ENCODE measurements around the gene SPDYE17.
A peak's percentile ranks its signal among the peaks of the same experiment; 100 is the strongest.
"Not testable (repeated sequence)": the region's sequence is repeated elsewhere in the genome, so short reads cannot be mapped to it uniquely, and the experiment has no call there.

SPDYE17 gene

GRCh38 chr7:77005461-77006057, 26.6 kb downstream of the SPDYE17 start:
- H3K36me3 Mint-ChIP-seq (ENCODE audit: low read depth); H3K4me3 Mint-ChIP-seq; H3K9me3 Mint-ChIP-seq; H3K27me3 Mint-ChIP-seq; ATAC-seq; H3K27ac Mint-ChIP-seq; DNase-seq; H3K4me1 Mint-ChIP-seq: not testable (repeated sequence)

GRCh38 chr7:77004151-77004550, 28.0 kb downstream of the SPDYE17 start:
- not testable (repeated sequence) for H3K4me3 Mint-ChIP-seq; H3K27ac Mint-ChIP-seq; H3K27me3 Mint-ChIP-seq; ATAC-seq; DNase-seq; H3K36me3 Mint-ChIP-seq (ENCODE audit: low read depth); H3K4me1 Mint-ChIP-seq; H3K9me3 Mint-ChIP-seq

DNA sequence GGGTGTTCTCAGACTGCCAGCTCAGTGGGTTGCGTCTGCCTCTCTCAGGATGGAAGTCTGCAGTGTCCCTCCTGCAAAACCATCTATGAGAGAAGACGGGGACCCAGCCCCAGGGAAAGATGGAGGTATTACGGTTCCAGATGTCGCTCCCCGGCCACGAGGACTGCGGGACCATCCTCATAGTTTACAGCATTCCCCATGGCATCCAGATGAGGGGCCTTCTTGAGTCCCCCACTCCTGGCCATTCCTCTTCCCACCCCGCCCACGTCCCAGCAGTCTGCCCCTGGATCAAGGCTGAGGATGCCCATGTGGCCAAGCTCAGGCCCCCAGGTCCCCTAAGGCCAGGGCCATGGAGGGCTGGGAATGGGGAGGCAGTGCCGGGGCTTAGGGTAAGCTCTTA, 28.9 kb downstream of the SPDYE17 start:
- H3K9me3 Mint-ChIP-seq; H3K4me3 Mint-ChIP-seq; DNase-seq; H3K4me1 Mint-ChIP-seq; H3K27me3 Mint-ChIP-seq; ATAC-seq; H3K27ac Mint-ChIP-seq; H3K36me3 Mint-ChIP-seq (ENCODE audit: low read depth): not testable (repeated sequence)

GRCh38 chr7:77002678-77003233, 29.4 kb downstream of the SPDYE17 start:
- H3K4me3 Mint-ChIP-seq; ATAC-seq; H3K27ac Mint-ChIP-seq; DNase-seq; H3K36me3 Mint-ChIP-seq (ENCODE audit: low read depth); H3K4me1 Mint-ChIP-seq; H3K27me3 Mint-ChIP-seq; H3K9me3 Mint-ChIP-seq: not testable (repeated sequence)

DNA sequence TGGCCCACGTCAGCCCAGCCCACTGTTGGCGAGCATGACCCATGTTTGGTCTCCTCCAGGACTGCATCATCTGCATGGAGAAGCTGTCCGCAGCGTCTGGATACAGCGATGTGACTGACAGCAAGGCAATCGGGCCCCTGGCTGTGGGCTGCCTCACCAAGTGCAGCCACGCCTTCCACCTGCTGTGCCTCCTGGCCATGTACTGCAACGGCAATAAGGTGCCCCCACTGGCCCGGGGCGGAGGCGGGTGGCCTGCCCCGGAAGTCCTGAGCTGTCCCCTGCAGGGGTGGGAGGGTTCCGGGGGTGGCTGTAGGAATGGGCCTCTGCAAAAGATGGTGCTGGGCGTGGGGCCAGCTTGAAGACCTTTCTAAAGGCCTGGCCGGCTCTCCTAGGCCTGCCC, 30.1 kb downstream of the SPDYE17 start:
- not testable (repeated sequence) for H3K4me1 Mint-ChIP-seq; ATAC-seq; H3K9me3 Mint-ChIP-seq; H3K36me3 Mint-ChIP-seq (ENCODE audit: low read depth); H3K27me3 Mint-ChIP-seq; H3K27ac Mint-ChIP-seq; DNase-seq; H3K4me3 Mint-ChIP-seq

GRCh38 chr7:76999474-77000107, 32.6 kb downstream of the SPDYE17 start:
- H3K9me3 Mint-ChIP-seq; H3K27me3 Mint-ChIP-seq; H3K4me1 Mint-ChIP-seq; H3K4me3 Mint-ChIP-seq; H3K36me3 Mint-ChIP-seq (ENCODE audit: low read depth); H3K27ac Mint-ChIP-seq; DNase-seq; ATAC-seq: not testable (repeated sequence)

DNA sequence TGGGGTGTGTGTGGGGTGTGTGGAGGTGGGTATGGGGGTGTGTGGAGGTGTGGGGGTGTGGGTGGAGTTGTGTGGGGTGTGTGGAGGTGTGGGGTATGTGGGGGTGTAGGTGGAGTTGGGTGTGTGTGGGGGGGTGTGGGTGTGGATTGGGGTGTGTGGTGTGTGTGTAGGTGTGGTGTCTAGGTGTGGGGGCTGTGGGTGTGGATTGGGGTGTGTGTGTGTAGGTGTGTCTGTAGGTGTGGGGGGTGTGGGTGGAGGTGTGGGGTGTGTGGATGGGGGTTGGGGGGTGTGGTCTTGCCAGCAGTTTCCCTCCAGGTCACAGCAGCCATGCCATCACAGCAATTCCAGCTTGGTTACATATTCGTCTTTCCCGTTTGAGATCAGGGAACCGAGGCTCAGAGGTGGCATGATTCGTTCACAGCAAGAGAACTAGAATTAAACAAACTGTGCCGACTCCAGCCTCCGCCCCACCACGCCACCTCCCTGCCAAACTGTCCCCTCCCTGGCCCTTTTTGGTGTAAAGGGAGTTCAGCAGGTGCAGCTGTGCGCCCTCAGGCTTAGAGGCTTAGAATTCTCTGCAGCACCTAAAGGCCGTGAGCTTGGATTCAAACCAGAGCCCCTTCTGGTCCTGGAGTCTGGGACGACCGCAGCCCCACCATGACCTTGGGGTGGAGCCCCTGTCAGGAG, 33.3 kb downstream of the SPDYE17 start:
- not testable (repeated sequence) for H3K27me3 Mint-ChIP-seq, H3K27ac Mint-ChIP-seq

DNA sequence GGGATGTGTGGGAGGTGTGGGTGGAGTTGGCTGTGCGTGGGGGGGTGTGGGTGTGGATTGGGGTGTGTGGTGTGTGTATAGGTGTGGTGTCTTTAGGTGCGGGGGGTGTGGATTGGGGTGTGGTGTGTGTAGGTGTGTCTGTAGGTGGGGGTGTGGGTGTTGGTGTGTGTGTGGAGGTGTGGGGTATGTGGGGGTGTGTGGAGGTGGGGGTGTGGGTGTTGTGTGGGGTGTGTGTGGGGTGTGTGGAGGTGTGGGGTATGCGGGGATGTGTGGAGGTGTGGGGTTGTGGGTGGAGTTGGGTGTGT, 33.9 kb downstream of the SPDYE17 start:
- ATAC-seq (no peak), DNase-seq (no peak)
- H3K27me3 Mint-ChIP-seq = no peaks in the 10 kb centered on the region
- no peak overlapping the region for H3K27ac Mint-ChIP-seq
- H3K36me3 Mint-ChIP-seq (ENCODE audit: low read depth) = peaks cover 2% of the 10 kb centered on the region
- H3K4me1 Mint-ChIP-seq = no peaks in the 10 kb centered on the region
- no peaks in the 10 kb centered on the region for H3K9me3 Mint-ChIP-seq
- no peak overlapping the region for H3K4me3 Mint-ChIP-seq

More for the DNA sequence above, 33.3 kb downstream of the SPDYE17 start:
- H3K36me3 Mint-ChIP-seq (ENCODE audit: low read depth); H3K4me3 Mint-ChIP-seq; DNase-seq; H3K9me3 Mint-ChIP-seq; H3K4me1 Mint-ChIP-seq: not testable (repeated sequence)
- peak; percentile 8 for ATAC-seq

DNA sequence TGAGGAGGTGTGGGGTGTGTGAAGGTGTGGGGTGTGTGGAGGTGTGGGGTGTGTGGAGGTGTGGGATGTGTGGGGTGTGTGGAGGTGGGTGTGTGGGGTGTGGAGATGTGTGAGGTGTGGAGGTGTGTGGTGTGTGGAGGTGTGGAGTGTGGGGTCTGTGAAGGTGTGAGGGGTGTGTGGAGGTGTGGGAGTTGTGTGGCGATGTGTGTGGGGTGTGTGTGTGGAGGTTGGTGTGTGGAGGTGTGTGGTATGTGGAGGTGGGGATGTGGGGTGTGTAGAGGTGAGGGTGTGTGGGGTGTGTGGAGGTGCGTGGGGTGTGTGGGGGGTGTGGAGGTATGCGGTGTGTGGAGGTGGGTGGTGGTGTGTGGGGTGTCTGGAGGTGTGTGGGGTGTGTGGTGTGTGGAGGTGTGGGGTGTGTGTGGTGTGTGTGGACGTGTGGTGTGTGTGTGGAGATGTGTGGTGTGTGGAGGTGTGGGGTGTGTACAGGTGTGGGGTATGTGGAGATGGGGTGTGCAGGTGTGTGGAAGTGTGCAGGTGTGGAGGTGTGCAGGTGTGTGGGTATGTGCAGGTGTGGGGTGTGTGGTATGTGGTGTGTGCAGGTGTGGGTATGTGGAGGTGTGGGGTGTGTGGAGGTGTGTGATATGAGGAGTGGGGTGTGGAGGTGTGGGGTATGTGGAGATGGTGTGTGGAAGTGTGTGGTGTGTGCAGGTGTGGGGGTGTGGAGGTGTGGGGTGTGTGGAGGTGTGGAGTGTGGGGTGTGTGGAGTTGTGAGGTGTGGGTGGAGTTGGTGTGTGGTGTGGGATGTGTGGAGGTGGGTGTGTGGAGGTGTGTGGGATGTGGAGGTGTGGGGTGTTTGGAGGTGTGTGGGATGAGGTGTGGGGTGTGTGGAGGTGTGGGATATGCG, 34.5 kb downstream of the SPDYE17 start:
- no peaks in the 10 kb centered on the region for H3K27me3 Mint-ChIP-seq
- ATAC-seq (peak; percentile 31), DNase-seq (no peak)
- no peaks in the 10 kb centered on the region for H3K4me1 Mint-ChIP-seq
- H3K9me3 Mint-ChIP-seq = no peaks in the 10 kb centered on the region
- no peak overlapping the region for H3K4me3 Mint-ChIP-seq
- H3K27ac Mint-ChIP-seq = no peak overlapping the region
- H3K36me3 Mint-ChIP-seq (ENCODE audit: low read depth) = peaks cover 2% of the 10 kb centered on the region

- not testable (repeated sequence) for H3K27me3 Mint-ChIP-seq; H3K4me3 Mint-ChIP-seq; ATAC-seq; H3K36me3 Mint-ChIP-seq (ENCODE audit: low read depth); H3K9me3 Mint-ChIP-seq; H3K4me1 Mint-ChIP-seq; H3K27ac Mint-ChIP-seq; DNase-seq
Observed at GRCh38 chr7:76996932-76997331, 35.2 kb downstream of the SPDYE17 start.

DNA sequence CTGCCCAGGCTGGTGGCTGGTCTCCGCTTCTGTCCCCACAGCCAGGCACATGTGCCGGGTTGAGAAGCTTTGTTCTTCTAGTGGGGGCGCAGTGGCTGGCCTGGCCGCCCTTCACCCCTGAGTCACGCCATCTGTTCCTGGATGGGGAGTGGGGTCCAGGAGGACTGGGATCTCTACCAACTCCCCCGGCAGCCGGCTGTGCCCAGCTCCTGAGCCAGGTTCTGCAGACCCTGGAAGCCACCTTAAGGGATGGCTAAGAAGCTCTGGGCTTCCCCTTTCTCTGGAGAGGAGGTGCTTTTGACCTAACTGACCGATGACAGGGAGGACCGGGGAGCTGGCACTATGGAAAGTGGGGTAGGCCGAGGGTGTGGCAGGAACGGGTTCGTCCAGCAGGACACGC, 37.9 kb downstream of the SPDYE17 start:
- H3K27me3 Mint-ChIP-seq, ATAC-seq, H3K27ac Mint-ChIP-seq: not testable (repeated sequence)

DNA sequence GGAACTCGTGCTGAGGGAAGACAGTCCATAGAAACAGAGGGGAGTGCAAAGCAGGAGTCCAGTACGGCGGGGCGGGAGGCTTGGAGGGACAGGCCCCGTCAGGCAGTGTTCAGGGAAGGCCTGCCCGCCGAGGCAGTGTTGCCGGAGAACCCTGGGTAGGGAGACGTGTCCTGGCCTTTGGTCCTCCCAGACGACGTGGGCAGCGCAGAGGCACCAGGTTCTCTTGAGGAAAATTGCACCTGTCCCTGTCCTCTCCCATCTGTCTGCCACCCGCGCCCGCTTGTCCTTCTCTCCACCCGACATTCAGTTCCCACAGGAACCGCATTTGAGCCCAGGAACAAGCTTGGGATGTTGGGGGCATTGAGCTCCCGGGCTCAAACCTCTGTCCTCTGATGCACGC, 38.3 kb downstream of the SPDYE17 start:
- DNase-seq; H3K27ac Mint-ChIP-seq; ATAC-seq; H3K36me3 Mint-ChIP-seq (ENCODE audit: low read depth); H3K27me3 Mint-ChIP-seq; H3K4me3 Mint-ChIP-seq; H3K4me1 Mint-ChIP-seq; H3K9me3 Mint-ChIP-seq: not testable (repeated sequence)

More for the DNA sequence above, 37.9 kb downstream of the SPDYE17 start:
- not testable (repeated sequence) for H3K4me3 Mint-ChIP-seq; H3K4me1 Mint-ChIP-seq; H3K9me3 Mint-ChIP-seq; H3K36me3 Mint-ChIP-seq (ENCODE audit: low read depth); DNase-seq

- H3K4me1 Mint-ChIP-seq; H3K9me3 Mint-ChIP-seq; ATAC-seq; DNase-seq; H3K27ac Mint-ChIP-seq; H3K4me3 Mint-ChIP-seq; H3K36me3 Mint-ChIP-seq (ENCODE audit: low read depth); H3K27me3 Mint-ChIP-seq: not testable (repeated sequence)
Observed at GRCh38 chr7:76992871-76993270, 39.3 kb downstream of the SPDYE17 start.

- DNase-seq; H3K9me3 Mint-ChIP-seq; H3K36me3 Mint-ChIP-seq (ENCODE audit: low read depth); H3K27me3 Mint-ChIP-seq; H3K27ac Mint-ChIP-seq; H3K4me1 Mint-ChIP-seq; ATAC-seq; H3K4me3 Mint-ChIP-seq: not testable (repeated sequence)
Observed at GRCh38 chr7:76992204-76992603, 40.0 kb downstream of the SPDYE17 start.
